ENCODE measurements around the gene TTC28. TPM values are rescaled to one million over a fixed set of nuclear protein-coding genes. Genes with fewer than 3 reads are reported as not detected.

TTC28 gene
- total RNA-seq, 2 donors from 2014 or later, result 94.2 to 170 TPM

DNA sequence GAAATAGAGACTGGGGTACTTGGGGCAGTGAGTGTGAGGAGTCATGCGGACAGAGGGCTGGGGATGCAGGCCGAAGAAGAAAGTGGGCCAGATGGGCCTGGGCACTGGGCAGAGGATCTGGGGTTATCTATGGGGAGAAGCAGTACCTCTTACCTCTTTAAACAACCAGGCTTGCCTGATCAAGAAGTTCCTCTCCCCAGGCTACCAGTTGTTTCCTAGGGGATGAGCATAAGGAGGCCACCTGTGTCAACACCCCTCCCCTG is 662.2 kb downstream of the TTC28 start:
- H3K9me3 ChIP-seq, result no peaks in the 10 kb centered on the region
- DNase-seq (ENCODE audit: low spot score) (no peak), ATAC-seq (ENCODE audit: insufficient number of reproducible peaks, low FRiP score, low read depth) (no peak)
- no peaks in the 10 kb centered on the region for H3K27me3 ChIP-seq (replicated peaks; ENCODE audit: insufficient read depth)
- no peak overlapping the region for H3K27ac ChIP-seq
- H3K4me3 ChIP-seq, result no peak overlapping the region
- H3K4me1 ChIP-seq (ENCODE audit: control insufficient read depth in 1 of 2, low read depth in 2 of 2), result no peaks in the 10 kb centered on the region
- TF ChIP-seq, protein P1, sequence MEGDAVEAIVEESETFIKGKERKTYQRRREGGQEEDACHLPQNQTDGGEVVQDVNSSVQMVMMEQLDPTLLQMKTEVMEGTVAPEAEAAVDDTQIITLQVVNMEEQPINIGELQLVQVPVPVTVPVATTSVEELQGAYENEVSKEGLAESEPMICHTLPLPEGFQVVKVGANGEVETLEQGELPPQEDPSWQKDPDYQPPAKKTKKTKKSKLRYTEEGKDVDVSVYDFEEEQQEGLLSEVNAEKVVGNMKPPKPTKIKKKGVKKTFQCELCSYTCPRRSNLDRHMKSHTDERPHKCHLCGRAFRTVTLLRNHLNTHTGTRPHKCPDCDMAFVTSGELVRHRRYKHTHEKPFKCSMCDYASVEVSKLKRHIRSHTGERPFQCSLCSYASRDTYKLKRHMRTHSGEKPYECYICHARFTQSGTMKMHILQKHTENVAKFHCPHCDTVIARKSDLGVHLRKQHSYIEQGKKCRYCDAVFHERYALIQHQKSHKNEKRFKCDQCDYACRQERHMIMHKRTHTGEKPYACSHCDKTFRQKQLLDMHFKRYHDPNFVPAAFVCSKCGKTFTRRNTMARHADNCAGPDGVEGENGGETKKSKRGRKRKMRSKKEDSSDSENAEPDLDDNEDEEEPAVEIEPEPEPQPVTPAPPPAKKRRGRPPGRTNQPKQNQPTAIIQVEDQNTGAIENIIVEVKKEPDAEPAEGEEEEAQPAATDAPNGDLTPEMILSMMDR (IDR thresholded peaks at IDR 0.05), result no peak
- H3K36me3 ChIP-seq, result peaks cover 5% of the 10 kb centered on the region

DNA sequence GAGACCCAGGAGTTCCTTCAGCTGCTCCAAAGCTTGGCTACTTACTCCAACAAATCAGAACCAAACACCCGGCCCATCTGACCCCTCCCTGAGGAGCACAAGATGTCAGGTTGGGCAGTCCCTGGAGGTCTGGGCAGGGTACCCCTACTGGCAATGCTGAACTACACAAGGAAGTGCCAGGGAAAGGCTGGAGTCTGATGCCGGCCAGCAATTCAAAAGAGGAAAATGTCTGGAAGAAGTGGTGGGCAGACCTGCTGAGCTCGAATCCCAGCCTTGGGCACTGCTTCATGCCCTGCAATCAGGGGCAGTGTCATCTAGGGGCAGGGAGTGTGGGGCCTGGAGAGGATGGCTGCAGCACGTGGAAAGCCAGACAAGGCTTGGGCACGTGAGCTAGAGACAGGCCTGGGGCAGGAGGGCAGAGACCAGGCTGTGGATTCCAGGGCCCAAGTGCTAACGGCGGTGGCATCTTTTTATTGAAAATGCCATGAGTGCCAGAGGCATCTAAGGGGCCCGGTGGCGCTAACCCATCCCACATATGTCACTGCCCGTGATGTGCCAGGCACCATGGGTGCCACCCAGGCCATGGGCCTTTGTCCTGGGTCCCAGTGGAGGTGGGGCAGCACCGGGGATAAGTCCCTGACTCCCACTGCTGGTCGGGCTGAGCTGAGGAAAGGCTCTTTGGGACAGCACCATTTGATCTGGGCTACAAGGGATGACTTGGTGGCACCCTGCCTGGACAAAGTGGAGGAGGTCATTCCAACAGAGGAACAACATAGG is 662.7 kb downstream of the TTC28 start:
- Histone ChIP-seq H3K27ac (no peak overlapping the region), H3K36me3 (peaks cover 5% of the 10 kb centered on the region), H3K4me3 (no peak overlapping the region), H3K27me3 (replicated peaks; ENCODE audit: insufficient read depth) (no peaks in the 10 kb centered on the region), H3K9me3 (no peaks in the 10 kb centered on the region), H3K4me1 (ENCODE audit: control insufficient read depth in 1 of 2, low read depth in 2 of 2) (no peaks in the 10 kb centered on the region)
- DNase-seq (ENCODE audit: low spot score), result no peak
- ATAC-seq (ENCODE audit: insufficient number of reproducible peaks, low FRiP score, low read depth), result no peak
- TF ChIP-seq, protein P1 (IDR thresholded peaks at IDR 0.05), result no peak

DNA sequence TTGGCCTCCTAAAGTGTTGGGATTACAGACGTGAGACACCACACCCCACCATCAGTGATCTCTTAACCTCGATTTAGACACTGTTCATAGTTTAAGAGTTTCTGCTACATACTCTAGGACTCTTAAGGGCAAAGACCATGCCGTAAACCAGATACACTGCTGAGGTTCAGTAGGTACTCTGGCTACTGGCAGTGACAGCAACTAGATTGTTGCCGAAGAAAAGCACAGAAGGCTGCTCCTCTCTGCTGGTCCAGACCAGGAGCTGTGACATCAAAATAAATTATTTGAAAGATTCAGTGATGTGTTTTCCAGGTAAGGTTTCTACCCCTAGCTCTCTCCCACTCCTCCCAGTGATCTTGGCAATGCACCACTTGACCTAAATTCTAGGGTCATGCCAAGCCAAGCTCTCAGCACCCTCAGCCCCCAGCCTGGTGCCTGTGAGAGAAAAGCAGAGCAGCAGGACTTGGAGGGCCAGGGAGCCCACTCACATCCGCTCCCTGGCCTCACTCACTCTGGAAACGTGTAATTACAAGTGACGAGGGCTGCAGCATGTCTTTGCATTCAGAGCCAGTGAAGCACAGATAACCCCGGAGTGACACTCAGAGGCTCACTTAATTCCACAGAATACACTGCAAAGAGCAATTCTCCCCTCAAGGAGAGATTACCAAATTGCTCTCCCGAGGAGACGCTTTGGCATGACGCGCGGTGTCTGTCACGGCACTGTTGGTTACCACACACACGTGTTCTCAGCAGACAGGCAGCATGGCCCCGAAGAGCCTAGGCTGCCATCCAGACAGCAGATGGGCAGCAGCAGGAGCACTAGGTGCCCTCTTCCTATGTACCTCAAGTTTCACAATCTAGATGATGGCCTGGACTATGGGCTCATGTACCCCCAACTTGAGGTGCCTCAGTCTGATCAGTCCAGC is 663.7 kb downstream of the TTC28 start:
- H3K27ac ChIP-seq, result no peak overlapping the region
- no peak overlapping the region for H3K4me3 ChIP-seq
- DNase-seq (ENCODE audit: low spot score) (no peak), ATAC-seq (ENCODE audit: insufficient number of reproducible peaks, low FRiP score, low read depth) (no peak)
- H3K27me3 ChIP-seq (replicated peaks; ENCODE audit: insufficient read depth), result no peaks in the 10 kb centered on the region
- TF ChIP-seq, protein P1 (IDR thresholded peaks at IDR 0.05), result no peak
- no peaks in the 10 kb centered on the region for H3K4me1 ChIP-seq (ENCODE audit: control insufficient read depth in 1 of 2, low read depth in 2 of 2)
- H3K9me3 ChIP-seq, result no peaks in the 10 kb centered on the region
- peaks cover 5% of the 10 kb centered on the region for H3K36me3 ChIP-seq

DNA sequence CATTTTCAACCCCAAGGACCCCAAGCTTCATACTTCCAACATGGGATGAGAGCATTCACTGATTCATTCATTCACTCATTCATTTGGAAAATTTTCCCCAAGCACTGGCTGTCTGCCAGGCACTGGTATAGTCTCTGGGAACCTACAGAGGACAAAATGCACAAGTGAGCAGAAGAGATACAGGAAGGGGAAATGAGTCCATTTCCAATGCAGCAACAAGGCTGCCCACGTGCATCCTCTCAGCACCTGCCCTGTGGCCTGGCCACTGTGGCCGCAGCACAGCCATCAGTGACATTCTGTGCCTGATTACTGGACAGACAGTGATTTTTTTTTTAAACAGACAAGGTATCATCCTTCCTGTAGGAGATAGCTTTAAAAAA is 664.6 kb downstream of the TTC28 start:
- ATAC-seq (ENCODE audit: insufficient number of reproducible peaks, low FRiP score, low read depth) (no peak), DNase-seq (ENCODE audit: low spot score) (no peak)
- Histone ChIP-seq H3K27me3 (replicated peaks; ENCODE audit: insufficient read depth) (no peaks in the 10 kb centered on the region), H3K4me1 (ENCODE audit: control insufficient read depth in 1 of 2, low read depth in 2 of 2) (no peaks in the 10 kb centered on the region), H3K36me3 (peaks cover 5% of the 10 kb centered on the region), H3K27ac (no peak overlapping the region), H3K4me3 (no peak overlapping the region), H3K9me3 (no peaks in the 10 kb centered on the region)
- TF ChIP-seq, protein P1 (IDR thresholded peaks at IDR 0.05), result no peak

DNA sequence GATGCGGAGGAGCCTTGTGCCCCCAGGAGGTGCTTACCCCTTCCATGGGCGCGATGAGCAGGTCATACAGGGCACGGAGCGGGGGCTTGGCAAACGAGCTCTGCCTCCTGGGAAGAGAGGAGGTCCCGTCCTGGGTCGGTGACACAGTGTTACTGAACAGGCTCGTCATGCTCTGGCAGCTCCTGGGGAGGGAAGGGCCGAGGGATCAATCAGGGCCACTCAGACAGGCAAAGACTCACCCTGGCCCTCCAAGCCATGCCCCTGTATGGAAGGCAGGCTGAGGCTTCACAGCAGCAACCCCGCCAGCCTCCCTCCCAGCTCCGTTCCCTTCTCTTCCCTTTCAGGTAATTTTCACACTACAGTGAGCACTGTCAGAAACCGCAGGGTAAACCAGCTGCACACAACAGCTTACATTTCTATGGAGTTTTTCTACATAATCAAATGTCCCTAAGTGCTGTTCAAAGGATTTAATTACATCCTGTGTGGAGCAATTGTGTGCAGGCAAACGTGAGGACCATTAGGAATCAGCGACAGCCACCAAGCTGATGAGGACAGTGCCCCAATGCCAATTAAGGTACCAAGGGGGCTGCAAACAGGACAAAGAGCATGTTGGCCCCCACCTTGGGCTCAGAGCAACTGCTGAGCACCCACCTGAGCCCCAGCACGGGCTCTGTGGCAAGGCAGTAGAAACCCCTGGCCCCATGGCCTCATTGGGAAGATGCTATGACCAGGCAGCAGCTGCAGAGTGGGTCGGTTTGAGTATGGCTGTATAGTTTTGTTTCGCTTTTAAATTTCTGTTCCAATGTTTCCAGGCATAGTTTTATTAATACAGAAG is 665.2 kb downstream of the TTC28 start:
- Histone ChIP-seq H3K36me3 (peaks cover 5% of the 10 kb centered on the region), H3K4me3 (no peak overlapping the region), H3K4me1 (ENCODE audit: control insufficient read depth in 1 of 2, low read depth in 2 of 2) (no peaks in the 10 kb centered on the region), H3K27me3 (replicated peaks; ENCODE audit: insufficient read depth) (no peaks in the 10 kb centered on the region), H3K27ac (no peak overlapping the region), H3K9me3 (no peaks in the 10 kb centered on the region)
- DNase-seq (ENCODE audit: low spot score), result no peak
- TF ChIP-seq, protein P1 (IDR thresholded peaks at IDR 0.05), result no peak
- no peak for ATAC-seq (ENCODE audit: insufficient number of reproducible peaks, low FRiP score, low read depth)

Measured in thoracic aorta (tissue), 2 donors.